Measurements from ENCODE around the gene PLCB4. TPM values are rescaled to one million over a fixed set of nuclear protein-coding genes. Genes with fewer than 3 reads are reported as not detected.

PLCB4 gene
- total RNA-seq, 1 experiment from 2014 or later = 10.1 TPM

GRCh38 chr20:9051508-9051907 is 17.4 kb upstream of the PLCB4 start:
- Histone ChIP-seq H2BK12ac (ENCODE audit: insufficient read length, low read depth, low read length) (no peak overlapping the region), H2BK15ac (ENCODE audit: low read depth, low read length) (no peak overlapping the region), H3K56ac (ENCODE audit: insufficient read length, low read depth, low read length) (no peak overlapping the region), H4K8ac (replicated peaks; ENCODE audit: insufficient read length, low read depth, low read length) (no peak overlapping the region), H3K14ac (ENCODE audit: insufficient read depth, low read length) (no peak overlapping the region), H3K79me2 (ENCODE audit: insufficient read depth, low read length) (no peaks in the 10 kb centered on the region), H3K23ac (ENCODE audit: insufficient read length, low read depth, low read length) (no peak overlapping the region), H2AFZ (ENCODE audit: low read length) (no peak overlapping the region), H3K18ac (ENCODE audit: insufficient read length, low read depth, low read length) (no peak overlapping the region), H3K27ac (ENCODE audit: insufficient read length, low read depth, low read length) (no peak overlapping the region), H2BK5ac (ENCODE audit: insufficient read length, low read length) (no peak overlapping the region), H4K5ac (ENCODE audit: insufficient read length, low read depth, low read length) (no peak overlapping the region), H3K4me2 (ENCODE audit: insufficient read depth, insufficient read length, low read length) (no peak overlapping the region), H2AK5ac (ENCODE audit: insufficient read length, low read length) (no peak overlapping the region), H3K27me3 (ENCODE audit: insufficient read depth, low read length) (no peaks in the 10 kb centered on the region), H3T11ph (ENCODE audit: low read length) (no peak overlapping the region), H3K4ac (ENCODE audit: low read depth, low read length) (no peak overlapping the region), H2BK20ac (ENCODE audit: low read depth, low read length, poor library complexity, severe bottlenecking) (no peak overlapping the region), H4K20me1 (ENCODE audit: control insufficient read depth, insufficient read depth, insufficient read length) (no peaks in the 10 kb centered on the region), H4K91ac (ENCODE audit: insufficient read length, low read depth, low read length) (no peak overlapping the region), H3K9ac (ENCODE audit: extremely low read depth, insufficient read length, low read length) (no peak overlapping the region), H3K79me1 (ENCODE audit: insufficient read depth, low read depth, low read length, poor library complexity, severe bottlenecking) (no peaks in the 10 kb centered on the region), H3K9me3 (ENCODE audit: control insufficient read depth, low read depth, low read length) (no peaks in the 10 kb centered on the region), H2BK120ac (ENCODE audit: low read depth, low read length, poor library complexity, severe bottlenecking) (no peak overlapping the region), H3K23me2 (ENCODE audit: insufficient read length, low read depth, low read length, poor library complexity, severe bottlenecking) (no peaks in the 10 kb centered on the region), H3K4me1 (ENCODE audit: insufficient read depth, low read length) (no peaks in the 10 kb centered on the region)
- TF ChIP-seq CTCF (conservative IDR thresholded peaks at IDR 0.05) = no peak
- Mint-ChIP-seq H3K27ac (no peak overlapping the region), H3K4me3 (no peak overlapping the region), H3K27me3 (ENCODE audit: low read depth) (no peaks in the 10 kb centered on the region; the same call in 1 of the 2 replicates), H3K36me3 (ENCODE audit: insufficient read depth in 1 of 3, low read depth in 3 of 3) (peaks cover 6 to 27% (median 10%) of the 10 kb centered on the region in 3 experiments), H3K9me3 (peaks cover 21% of the 10 kb centered on the region in 2 experiments), H3K4me1 (peaks cover 7 to 15% of the 10 kb centered on the region in 2 experiments)
- no peak for DNase-seq
- WGBS (ENCODE audit: extremely low coverage, insufficient read length, low lambda C conversion rate) = no CpG with 5 or more reads among the region's 2 CpGs
